GM21528 (cell line): ENCODE data around the gene CFD.
"Not testable (repeated sequence)": the region's sequence is repeated elsewhere in the genome, so short reads cannot be mapped to it uniquely, and the experiment has no call there.

Experiments
- ATAC-seq: cut with Tn5 transposase; IDR thresholded peaks from one replicate; pipeline ENCODE4 v1.9.1; 2021; ENCODE audit warnings: mild to moderate bottlenecking, moderate library complexity; ENCODE audit not compliant: unreplicated experiment, low FRiP score

CFD gene

DNA sequence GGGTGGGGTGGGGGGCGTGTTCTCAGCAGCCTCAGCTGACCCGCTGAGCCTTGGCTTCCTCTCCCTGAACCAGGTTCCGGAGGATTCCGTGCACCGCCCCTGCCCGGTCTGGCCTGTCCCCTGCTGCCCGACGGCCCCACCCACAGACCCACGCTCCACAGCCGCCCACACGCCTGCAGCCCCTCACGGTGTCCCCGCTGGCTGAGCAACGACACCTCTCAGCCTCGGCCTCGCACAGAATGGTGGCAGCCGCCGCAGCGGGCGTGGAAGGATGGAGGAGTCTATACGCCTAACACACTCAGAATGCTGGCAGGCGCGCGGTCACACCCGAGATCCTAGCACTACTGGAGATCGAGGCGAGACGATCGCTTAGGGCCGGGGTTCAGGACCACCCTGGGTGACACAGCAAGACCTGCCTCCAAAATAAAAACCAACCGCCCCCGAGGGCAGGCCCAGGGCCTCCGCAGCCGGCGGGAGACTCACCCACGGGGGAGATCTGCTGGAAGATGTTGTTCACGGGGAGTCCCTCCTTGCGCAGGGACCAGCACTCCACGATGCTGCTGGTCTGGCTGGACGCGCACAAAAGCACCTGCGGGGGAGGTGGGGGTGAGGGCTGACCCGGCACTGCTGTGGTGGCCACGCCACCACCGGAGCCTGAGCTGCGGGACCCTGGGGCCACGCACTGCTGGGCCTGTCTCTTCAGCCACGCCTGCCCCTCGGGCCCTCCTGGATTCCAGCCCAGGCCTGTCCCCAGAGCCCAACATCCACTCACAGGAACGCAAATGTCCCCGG lies 25.2 kb downstream of the CFD start:
- no peak for ATAC-seq

DNA sequence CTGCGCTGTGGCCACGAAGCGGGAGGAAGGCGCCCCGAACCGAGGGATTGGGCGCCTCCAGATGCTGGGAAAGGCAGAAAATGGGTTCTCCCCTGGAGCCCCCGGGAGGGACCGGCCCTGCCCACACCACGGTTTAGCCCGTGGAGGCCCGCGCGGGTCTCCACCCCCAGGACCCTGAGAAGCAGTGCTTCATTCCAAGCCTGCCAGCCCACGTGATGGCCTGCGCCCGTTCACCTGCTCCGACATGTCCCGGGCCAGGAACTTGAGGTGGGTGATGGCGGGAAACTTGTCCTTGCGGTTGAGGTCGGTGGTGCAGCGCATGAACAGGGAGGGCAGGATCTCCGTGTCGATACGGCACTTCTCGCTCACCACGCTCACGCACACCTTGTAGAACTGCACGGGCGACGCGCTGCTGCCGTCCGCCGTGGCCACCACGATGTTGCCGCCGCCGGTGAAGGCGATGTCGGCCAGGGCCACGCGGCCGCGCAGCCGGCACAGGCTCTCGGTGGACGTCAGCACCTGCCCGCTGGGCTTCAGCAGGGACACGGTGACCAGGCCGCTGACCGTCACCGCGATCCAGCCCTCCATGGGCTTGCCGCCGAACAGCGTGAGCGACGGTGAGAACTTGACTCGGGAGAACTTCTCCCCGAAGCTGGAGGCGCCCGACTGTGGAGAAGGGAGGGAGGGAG lies 26.2 kb downstream of the CFD start:
- ATAC-seq, result no peak

DNA sequence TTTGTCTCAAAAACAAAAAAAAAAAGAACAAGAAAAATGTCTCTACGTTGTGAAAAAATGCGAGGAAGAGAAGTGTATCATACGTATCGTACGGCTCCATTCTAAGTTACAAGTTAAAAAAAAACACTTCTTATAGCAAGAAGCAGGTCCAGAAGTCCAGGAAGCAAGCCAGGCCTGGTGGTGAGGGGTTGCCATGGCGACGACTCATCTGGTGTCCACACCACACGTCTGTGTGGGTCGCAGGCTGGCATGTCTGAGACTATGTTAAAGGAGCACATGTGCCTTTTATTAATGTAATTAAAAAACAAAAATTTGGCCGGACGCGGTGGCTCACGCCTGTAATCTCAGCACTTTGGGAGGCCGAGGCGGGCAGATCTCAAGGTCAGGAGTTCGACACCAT lies 27.6 kb downstream of the CFD start:
- no peak for ATAC-seq

DNA sequence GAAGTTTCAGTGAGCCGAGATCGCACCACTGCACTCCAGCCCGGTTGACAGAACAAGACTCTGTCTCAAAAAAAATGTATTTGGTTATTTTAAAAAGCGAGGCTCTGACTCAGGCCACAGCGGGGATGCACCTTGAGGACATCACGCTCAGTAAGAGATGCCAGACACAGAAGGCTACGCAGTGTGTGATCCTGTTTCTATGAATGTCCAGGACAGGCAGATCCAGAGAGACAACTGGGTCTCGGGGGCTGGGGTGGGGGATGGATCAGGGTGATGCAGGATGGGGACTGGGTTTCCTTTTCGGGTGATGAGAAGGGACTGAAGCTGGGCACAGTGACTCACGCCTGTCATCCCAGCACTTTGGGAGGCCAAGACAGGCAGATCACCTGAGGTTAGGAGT lies 28.1 kb downstream of the CFD start:
- ATAC-seq, result no peak

DNA sequence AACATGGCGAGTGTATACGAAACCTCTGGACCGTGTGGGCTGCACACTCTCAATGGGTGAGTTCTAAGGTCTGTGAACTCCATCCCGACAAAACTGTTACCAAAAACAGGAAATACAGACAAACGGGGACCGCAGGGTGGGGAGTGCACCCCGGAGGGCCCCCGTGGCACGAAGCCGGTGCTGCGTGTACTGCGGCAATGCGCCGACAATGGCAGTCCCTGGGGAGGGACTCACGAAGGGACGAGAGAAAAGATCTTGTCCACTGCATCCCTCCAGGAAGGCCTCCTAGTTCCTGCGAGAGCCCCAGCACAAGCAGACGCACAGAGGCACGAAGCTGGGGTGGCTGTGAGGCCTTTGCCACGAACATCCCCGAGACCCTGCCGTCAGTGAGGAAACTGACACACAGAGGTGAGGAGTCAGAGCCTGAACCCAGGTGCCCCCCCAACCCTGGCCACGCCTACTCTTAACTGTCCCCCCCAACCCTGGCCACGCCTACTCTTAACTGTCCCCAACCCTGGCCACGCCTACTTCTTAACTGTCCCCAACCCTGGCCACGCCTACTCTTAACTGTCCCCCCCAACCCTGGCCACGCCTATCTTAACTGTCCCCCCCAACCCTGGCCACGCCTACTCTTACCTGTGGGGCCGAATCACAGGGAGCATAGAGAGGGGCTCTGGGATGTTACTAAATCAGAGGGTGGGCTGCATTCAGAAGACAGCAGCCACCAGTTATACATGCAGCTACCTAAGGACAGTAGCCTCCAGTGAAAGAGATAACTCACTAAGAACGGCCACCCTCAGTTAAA lies 29.3 kb downstream of the CFD start:
- ATAC-seq, result no peak

DNA sequence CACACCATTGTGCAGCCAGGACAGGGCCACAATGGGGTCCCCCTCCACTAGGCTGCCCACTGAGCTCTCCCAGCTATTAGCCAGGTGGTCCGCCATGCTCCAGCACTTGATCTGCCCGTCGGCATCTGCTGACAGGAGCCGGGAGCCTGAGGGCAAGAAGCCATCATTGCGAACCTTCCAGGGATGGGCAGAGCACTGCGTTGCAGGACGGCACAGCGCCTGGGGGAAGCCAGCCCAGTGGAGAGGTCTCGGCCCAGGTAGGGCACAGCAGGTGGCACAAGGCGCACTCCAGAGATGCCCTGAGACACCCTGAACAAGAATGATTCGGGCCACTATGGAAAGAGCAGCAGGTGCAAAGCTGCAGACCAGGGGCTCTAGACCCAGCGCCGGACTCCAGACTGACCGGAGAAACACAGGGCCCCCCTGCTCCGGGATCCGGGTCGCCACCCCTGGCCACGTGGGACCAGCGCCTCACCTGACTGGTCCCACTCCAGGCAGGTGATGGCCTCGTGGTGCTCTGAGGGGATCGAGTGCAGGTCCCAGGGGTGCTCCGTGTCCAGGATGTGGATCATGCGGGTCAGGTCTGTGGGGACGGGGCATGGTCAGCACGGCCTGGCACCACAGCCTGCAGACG lies 30.3 kb downstream of the CFD start:
- ATAC-seq, result no peak

DNA sequence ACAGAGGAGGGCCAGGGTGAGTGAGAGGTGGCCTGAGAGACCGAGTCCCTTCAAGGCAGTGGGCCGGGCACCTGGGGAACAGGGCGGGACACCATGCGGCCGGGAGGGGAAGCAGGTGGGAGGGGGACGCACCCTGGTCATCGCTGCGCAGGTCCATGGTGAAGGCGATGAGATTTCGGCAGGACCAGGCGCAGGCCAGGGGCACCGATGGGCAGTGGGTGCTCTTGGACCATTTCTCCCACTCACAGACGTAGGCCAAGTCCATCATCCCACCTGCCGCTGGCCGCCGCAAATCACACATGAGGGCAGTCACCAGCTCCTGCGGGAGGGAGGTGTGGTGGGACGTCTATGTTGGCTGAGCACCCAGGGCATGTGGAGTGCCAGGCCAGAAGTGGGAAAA lies 31.4 kb downstream of the CFD start:
- no peak for ATAC-seq

DNA sequence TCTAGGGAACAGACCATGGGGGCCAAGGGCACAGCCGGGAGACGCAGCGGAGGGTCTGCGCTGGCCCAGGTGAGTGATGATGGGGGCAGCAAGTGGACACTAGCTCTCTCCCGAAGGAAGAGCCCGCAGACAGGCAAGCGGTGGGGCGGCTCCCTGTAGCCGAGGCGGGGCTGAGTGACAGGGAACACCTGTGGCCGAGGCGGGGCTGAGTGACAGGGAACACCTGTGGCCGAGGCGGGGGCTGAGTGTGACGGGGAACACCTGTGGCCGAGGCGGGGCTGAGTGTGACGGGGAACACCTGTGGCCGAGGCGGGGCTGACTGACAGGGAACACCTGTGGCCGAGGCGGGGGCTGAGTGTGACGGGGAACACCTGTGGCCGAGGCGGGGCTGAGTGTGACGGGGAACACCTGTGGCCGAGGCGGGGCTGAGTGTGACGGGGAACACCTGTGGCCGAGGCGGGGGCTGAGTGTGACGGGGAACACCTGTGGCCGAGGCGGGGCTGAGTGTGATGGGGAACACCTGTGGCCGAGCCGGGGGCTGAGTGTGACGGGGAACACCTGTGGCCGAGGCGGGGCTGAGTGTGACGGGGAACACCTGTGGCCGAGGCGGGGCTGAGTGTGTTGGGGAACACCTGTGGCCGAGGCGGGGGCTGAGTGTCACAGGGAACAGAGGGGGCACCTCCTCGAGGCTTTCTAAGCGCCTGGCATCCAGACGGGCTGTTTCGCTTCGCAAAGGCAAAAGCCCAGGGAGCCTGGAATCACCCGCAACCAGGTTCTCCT lies 32.1 kb downstream of the CFD start:
- ATAC-seq, result not testable (repeated sequence)

DNA sequence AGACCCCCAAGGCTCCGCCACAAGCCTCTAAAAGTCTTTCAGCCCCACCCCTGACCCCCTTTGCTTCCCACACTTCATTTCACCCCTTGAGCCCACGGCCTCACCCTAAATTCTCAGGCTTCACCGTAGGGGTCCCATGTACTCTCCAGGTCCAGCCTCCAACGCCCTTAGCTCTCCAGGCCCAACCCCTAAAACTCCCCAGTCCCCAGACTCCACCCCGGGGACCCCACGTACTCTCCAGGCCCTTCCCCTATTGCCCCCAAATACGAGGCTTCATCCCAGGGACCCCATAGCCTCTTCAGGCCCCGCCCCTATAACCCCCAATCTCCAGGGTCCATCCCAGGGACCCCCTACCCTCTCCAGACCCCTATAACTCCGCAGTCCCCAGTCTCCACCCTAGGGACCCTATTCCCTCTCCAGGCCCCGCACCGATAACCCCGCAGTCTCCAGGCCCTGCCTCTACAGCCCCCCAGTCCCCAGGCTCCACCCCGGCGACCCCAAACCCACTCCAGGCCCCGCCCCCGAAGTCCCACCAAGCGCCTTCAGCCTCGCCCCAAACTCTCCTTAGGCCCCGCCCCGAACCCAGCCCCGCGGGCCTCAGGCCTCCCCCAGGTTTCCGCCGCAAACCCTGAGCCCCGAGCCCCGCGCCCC lies 32.9 kb downstream of the CFD start:
- ATAC-seq, result peak; percentile 16

DNA sequence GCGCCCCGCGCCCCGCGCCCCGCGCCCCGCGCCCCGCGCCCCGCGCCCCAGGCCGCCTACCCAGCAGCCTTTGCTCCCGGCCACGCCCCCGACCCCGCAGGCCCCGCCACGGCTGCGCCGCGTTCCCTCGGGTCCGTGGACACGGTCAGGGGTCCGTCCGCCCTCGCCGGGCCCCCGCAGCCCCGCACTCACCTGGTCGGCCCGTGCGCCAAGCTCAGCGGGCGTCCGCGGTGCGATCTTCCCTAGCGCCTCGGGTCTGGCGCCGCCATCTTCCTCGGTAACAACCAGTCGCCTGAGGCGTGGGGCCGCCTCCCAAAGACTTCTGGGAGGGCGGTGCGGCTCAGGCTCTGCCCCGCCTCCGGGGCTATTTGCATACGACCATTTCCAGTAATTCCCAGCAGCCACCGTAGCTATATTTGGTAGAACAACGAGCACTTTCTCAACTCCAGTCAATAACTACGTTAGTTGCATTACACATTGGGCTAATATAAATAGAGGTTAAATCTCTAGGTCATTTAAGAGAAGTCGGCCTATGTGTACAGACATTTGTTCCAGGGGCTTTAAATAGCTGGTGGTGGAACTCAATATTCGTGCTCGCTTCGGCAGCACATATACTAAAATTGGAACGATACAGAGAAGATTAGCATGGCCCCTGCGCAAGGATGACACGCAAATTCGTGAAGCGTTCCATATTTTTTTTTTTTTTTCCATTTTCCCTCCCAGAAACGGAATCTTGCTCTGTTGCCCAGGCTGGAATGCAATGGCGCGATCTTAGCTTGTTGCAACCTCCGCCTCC lies 33.6 kb downstream of the CFD start, which contains the start of the genes MED16 and RNU6-9:
MED16 (minus strand) TSS at position 294 of the 796 bp plus-strand sequence. CDS start 2,056 bp downstream, outside the sequence.
RNU6-9 (plus strand) TSS at position 591 of the 796 bp plus-strand sequence.
- ATAC-seq, result peak; percentile 86

DNA sequence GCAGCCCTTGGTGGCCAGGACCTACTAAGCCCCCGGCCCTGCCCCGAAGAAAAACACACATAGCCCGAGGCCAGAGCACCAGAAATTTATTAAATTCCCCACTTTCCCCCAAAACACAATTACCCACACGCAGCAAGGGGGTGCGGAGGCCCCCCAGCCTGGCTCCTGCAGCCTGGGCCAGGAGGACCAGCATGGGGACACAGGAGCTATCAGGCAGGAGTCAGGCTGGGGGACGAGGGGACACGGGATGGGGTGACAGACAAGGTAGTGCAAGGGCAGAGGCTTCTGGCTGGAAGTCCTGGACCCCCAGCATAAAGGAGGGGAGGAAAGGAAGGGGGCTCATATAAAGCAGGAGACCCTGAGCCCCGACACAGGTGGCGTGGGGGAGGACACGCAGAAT lies 37.0 kb downstream of the CFD start:
- no peak for ATAC-seq

DNA sequence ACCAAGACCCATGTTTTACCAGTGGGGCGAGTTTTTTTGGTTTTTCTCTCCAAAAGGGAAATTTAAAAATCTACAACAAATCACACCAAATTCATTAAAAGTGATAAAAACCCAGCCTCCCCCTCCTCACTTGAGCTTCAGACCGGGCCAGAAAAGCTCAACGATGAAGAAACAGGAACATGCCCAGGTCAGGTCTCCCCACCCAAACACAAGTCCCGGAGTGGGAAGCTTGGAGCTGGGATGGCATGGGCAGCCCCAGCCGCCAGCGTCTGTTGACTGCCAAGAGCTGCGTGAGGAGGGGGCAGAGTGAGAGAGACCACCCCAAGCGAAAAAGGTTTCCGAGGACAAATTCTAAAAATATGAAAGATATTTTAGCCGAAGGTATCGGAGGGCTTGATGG lies 37.5 kb downstream of the CFD start:
- no peak for ATAC-seq

DNA sequence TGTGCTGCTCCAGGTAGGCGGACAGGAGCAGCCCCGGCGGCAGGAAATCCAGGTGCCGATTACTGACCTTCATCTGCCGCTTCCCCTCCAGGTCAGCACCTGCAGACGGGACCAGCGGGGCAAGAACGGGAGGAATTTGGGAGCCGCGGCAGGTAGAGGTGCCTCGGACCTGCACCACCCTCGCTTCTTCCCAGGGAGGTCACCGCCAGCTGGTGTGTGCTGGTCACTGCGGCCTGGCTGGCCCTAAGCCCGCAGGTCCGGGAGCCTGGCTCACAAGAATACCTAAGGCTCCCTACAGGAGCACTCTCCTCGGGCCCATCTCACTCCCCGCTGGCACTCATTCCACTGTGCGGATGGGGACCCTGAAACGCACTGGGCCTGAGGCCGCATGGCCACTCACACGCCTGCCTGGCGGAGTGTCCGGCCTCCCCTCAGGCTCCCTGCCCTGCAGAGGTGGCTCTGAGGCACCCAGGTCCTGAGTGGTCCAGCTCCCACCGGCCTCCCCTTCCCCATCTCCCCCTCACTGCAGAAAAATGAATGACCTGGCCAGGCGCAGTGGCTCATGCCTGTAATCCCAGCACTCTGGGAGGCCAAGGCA lies 38.1 kb downstream of the CFD start:
- ATAC-seq, result no peak

DNA sequence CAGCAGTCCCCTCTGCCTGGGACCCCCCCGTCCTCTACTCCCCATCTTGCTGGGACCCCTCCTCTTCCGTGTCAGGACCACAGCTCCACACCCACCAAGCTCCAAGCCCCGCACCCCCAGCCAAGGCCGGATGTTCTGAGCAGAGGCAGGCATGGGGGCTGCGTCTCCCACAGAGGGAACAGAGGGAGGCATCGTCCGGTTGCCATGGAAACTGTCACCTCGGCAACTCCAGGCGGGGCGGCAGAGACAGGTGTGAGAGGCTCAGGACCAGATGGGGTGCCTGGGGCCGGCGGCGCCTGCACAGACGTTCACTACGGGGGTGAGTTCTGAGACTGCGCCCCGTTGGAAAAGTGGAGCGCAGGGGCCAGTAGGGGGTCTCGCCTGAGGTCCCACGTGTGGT lies 39.2 kb downstream of the CFD start:
- no peak for ATAC-seq

DNA sequence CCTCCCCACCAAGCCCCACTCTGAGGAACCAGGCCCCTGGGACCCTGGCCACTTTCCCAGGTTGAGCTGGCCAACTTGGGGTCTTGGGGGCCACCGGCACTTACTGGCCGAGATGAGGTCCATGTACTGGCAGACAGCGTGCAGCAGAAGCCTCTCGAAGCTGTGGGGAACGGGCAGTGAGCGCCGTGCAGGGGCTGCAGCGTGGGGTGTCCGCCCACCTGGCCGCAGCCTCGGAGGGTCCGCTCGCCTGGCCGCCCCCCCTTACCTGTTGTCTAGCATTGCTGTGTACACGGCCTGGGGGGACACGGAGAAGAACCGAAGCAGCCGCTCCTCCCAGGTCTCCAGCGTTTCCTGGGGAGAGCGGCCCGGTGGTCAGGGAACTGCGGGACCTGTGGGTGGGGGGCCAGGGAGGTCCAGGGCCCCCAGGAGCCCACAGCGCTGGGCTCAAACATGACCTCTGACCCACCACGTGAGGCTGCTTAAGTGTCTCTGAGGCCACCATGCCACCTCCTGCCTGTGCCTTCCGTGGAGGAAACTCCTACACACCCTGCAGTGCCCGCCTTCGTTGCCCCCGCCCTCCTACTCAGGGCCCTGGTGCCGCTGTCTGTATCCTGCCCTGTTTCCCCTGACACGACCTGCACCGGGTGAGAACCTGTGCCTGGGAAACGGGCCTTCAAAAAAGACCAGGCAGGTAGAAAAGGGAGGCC lies 40.0 kb downstream of the CFD start:
- ATAC-seq, result no peak

DNA sequence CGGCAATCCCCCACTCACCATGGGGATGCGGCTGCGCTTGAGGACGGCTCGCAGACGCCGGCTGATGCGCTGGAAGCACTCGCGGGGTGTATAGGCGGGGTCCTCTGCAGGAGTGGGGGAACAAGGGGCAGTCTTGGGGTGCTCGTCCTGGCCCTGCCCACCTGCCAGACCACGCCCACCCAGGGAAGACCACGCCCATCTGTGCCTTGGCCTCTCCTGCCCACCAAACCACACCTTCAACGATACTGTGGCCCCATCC lies 40.5 kb downstream of the CFD start:
- no peak for ATAC-seq

DNA sequence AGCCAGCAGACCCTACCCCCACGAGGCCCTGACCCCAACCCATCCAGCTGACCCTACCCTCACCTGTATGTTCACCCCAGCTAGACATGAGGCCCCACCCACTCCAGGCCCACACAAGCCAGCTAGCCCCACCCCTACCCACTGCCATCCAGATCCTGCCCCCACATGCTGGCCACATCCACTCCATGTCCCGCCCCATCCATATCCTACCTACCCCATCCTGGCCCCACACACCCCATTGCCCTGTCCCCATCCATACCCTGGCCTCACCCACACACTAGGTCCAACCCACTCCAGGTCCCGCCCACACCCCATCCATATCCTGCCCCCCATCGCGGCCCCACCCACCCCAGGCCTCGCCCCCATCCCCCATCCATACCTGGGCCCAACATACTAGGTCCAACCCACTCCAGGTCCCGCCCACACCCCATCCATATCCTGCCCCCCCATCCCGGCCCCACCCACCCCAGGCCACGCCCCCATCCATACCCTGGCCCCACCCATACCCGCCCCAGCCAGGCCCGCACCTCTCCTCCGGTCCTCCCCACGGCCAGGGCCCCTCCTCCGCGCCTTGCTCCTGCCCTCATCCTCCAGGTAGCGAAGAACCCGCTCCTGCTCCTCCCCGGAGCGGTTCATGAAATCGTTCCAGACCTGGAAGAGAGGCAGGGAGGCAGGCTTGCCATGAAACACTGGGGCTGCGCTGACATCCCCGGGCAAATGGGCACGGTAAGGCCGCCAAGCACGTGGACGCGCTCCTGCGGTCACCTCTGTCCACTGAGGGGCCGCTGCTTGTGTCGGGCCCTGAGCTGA lies 41.0 kb downstream of the CFD start:
- ATAC-seq, result no peak
